ENCODE measurements around the gene DENND1B.

The DENND1B gene

GRCh38 chr1:197618061-197618460 lies 157.2 kb downstream of the DENND1B start:
- Histone ChIP-seq H3K27ac (ENCODE audit: low read depth, low read length) (no peak overlapping the region), H3K4me3 (ENCODE audit: low read depth in 1 of 2, low read length in 2 of 2) (no peak overlapping the region), H3K4me1 (ENCODE audit: insufficient read depth, low read length) (no peaks in the 10 kb centered on the region), H3K36me3 (ENCODE audit: insufficient read depth, low read length) (peaks cover 4% of the 10 kb centered on the region), H3K9me3 (ENCODE audit: low read length) (no peaks in the 10 kb centered on the region), H3K9ac (ENCODE audit: low read length) (no peak overlapping the region), H3K27me3 (ENCODE audit: control insufficient read depth in 1 of 2, insufficient read depth in 2 of 2, low read length in 2 of 2) (no peaks in the 10 kb centered on the region)

GRCh38 chr1:197615693-197616011 lies 159.6 kb downstream of the DENND1B start:
- no peak overlapping the region for H3K4me3 ChIP-seq (ENCODE audit: low read depth in 1 of 2, low read length in 2 of 2)
- H3K9me3 ChIP-seq (ENCODE audit: low read length), result no peaks in the 10 kb centered on the region
- no peak overlapping the region for H3K27ac ChIP-seq (ENCODE audit: low read depth, low read length)
- no peak overlapping the region for H3K9ac ChIP-seq (ENCODE audit: low read length)
- peaks cover 4% of the 10 kb centered on the region for H3K36me3 ChIP-seq (ENCODE audit: insufficient read depth, low read length)
- no peaks in the 10 kb centered on the region for H3K4me1 ChIP-seq (ENCODE audit: insufficient read depth, low read length)
- no peaks in the 10 kb centered on the region for H3K27me3 ChIP-seq (ENCODE audit: control insufficient read depth in 1 of 2, insufficient read depth in 2 of 2, low read length in 2 of 2)

- Histone ChIP-seq H3K9me3 (ENCODE audit: low read length) (no peaks in the 10 kb centered on the region), H3K4me1 (ENCODE audit: insufficient read depth, low read length) (no peaks in the 10 kb centered on the region), H3K4me3 (ENCODE audit: low read depth in 1 of 2, low read length in 2 of 2) (no peak overlapping the region), H3K36me3 (ENCODE audit: insufficient read depth, low read length) (peaks cover 4% of the 10 kb centered on the region), H3K27me3 (ENCODE audit: control insufficient read depth in 1 of 2, insufficient read depth in 2 of 2, low read length in 2 of 2) (no peaks in the 10 kb centered on the region), H3K27ac (ENCODE audit: low read depth, low read length) (no peak overlapping the region), H3K9ac (ENCODE audit: low read length) (no peak overlapping the region)
Observed at GRCh38 chr1:197614916-197615692, 160.2 kb downstream of the DENND1B start.

GRCh38 chr1:197606168-197606845 lies 169.0 kb downstream of the DENND1B start:
- Histone ChIP-seq H3K27ac (ENCODE audit: low read depth, low read length) (no peak overlapping the region), H3K36me3 (ENCODE audit: insufficient read depth, low read length) (no peaks in the 10 kb centered on the region), H3K4me3 (ENCODE audit: low read depth in 1 of 2, low read length in 2 of 2) (no peak overlapping the region), H3K9ac (ENCODE audit: low read length) (no peak overlapping the region), H3K27me3 (ENCODE audit: control insufficient read depth in 1 of 2, insufficient read depth in 2 of 2, low read length in 2 of 2) (no peaks in the 10 kb centered on the region), H3K4me1 (ENCODE audit: insufficient read depth, low read length) (no peaks in the 10 kb centered on the region), H3K9me3 (ENCODE audit: low read length) (no peaks in the 10 kb centered on the region)

- no peaks in the 10 kb centered on the region for H3K27me3 ChIP-seq (ENCODE audit: control insufficient read depth in 1 of 2, insufficient read depth in 2 of 2, low read length in 2 of 2)
- H3K9me3 ChIP-seq (ENCODE audit: low read length), result no peaks in the 10 kb centered on the region
- no peak overlapping the region for H3K9ac ChIP-seq (ENCODE audit: low read length)
- no peaks in the 10 kb centered on the region for H3K36me3 ChIP-seq (ENCODE audit: insufficient read depth, low read length)
- no peak overlapping the region for H3K4me3 ChIP-seq (ENCODE audit: low read depth in 1 of 2, low read length in 2 of 2)
- no peak overlapping the region for H3K27ac ChIP-seq (ENCODE audit: low read depth, low read length)
- H3K4me1 ChIP-seq (ENCODE audit: insufficient read depth, low read length), result no peaks in the 10 kb centered on the region
Observed at GRCh38 chr1:197604302-197604701, 171.0 kb downstream of the DENND1B start.

GRCh38 chr1:197600751-197601150 lies 174.5 kb downstream of the DENND1B start:
- Histone ChIP-seq H3K27me3 (ENCODE audit: control insufficient read depth in 1 of 2, insufficient read depth in 2 of 2, low read length in 2 of 2) (no peaks in the 10 kb centered on the region), H3K4me1 (ENCODE audit: insufficient read depth, low read length) (no peaks in the 10 kb centered on the region), H3K4me3 (ENCODE audit: low read depth in 1 of 2, low read length in 2 of 2) (no peak overlapping the region), H3K9ac (ENCODE audit: low read length) (no peak overlapping the region), H3K36me3 (ENCODE audit: insufficient read depth, low read length) (no peaks in the 10 kb centered on the region), H3K9me3 (ENCODE audit: low read length) (no peaks in the 10 kb centered on the region), H3K27ac (ENCODE audit: low read depth, low read length) (no peak overlapping the region)

- Histone ChIP-seq H3K4me3 (ENCODE audit: low read depth in 1 of 2, low read length in 2 of 2) (no peak overlapping the region), H3K4me1 (ENCODE audit: insufficient read depth, low read length) (no peaks in the 10 kb centered on the region), H3K36me3 (ENCODE audit: insufficient read depth, low read length) (no peaks in the 10 kb centered on the region), H3K27me3 (ENCODE audit: control insufficient read depth in 1 of 2, insufficient read depth in 2 of 2, low read length in 2 of 2) (no peaks in the 10 kb centered on the region), H3K9me3 (ENCODE audit: low read length) (no peaks in the 10 kb centered on the region), H3K27ac (ENCODE audit: low read depth, low read length) (no peak overlapping the region), H3K9ac (ENCODE audit: low read length) (no peak overlapping the region)
Observed at GRCh38 chr1:197599789-197600188, 175.5 kb downstream of the DENND1B start.

GRCh38 chr1:197598935-197599334 lies 176.3 kb downstream of the DENND1B start:
- no peaks in the 10 kb centered on the region for H3K27me3 ChIP-seq (ENCODE audit: control insufficient read depth in 1 of 2, insufficient read depth in 2 of 2, low read length in 2 of 2)
- no peak overlapping the region for H3K27ac ChIP-seq (ENCODE audit: low read depth, low read length)
- H3K9me3 ChIP-seq (ENCODE audit: low read length), result no peaks in the 10 kb centered on the region
- no peak overlapping the region for H3K9ac ChIP-seq (ENCODE audit: low read length)
- no peaks in the 10 kb centered on the region for H3K36me3 ChIP-seq (ENCODE audit: insufficient read depth, low read length)
- H3K4me1 ChIP-seq (ENCODE audit: insufficient read depth, low read length), result no peaks in the 10 kb centered on the region
- no peak overlapping the region for H3K4me3 ChIP-seq (ENCODE audit: low read depth in 1 of 2, low read length in 2 of 2)

GRCh38 chr1:197595304-197595904 lies 179.9 kb downstream of the DENND1B start:
- no peak overlapping the region for H3K4me3 ChIP-seq (ENCODE audit: low read depth in 1 of 2, low read length in 2 of 2)
- H3K4me1 ChIP-seq (ENCODE audit: insufficient read depth, low read length), result no peaks in the 10 kb centered on the region
- H3K27ac ChIP-seq (ENCODE audit: low read depth, low read length), result no peak overlapping the region
- no peaks in the 10 kb centered on the region for H3K36me3 ChIP-seq (ENCODE audit: insufficient read depth, low read length)
- H3K9me3 ChIP-seq (ENCODE audit: low read length), result no peaks in the 10 kb centered on the region
- no peak overlapping the region for H3K9ac ChIP-seq (ENCODE audit: low read length)
- H3K27me3 ChIP-seq (ENCODE audit: control insufficient read depth in 1 of 2, insufficient read depth in 2 of 2, low read length in 2 of 2), result no peaks in the 10 kb centered on the region

GRCh38 chr1:197590687-197591086 lies 184.6 kb downstream of the DENND1B start:
- Histone ChIP-seq H3K27me3 (ENCODE audit: control insufficient read depth in 1 of 2, insufficient read depth in 2 of 2, low read length in 2 of 2) (no peaks in the 10 kb centered on the region), H3K9ac (ENCODE audit: low read length) (no peak overlapping the region), H3K27ac (ENCODE audit: low read depth, low read length) (no peak overlapping the region), H3K36me3 (ENCODE audit: insufficient read depth, low read length) (no peaks in the 10 kb centered on the region), H3K4me1 (ENCODE audit: insufficient read depth, low read length) (no peaks in the 10 kb centered on the region), H3K9me3 (ENCODE audit: low read length) (no peaks in the 10 kb centered on the region), H3K4me3 (ENCODE audit: low read depth in 1 of 2, low read length in 2 of 2) (no peak overlapping the region)

GRCh38 chr1:197585809-197586208 lies 189.5 kb downstream of the DENND1B start:
- no peaks in the 10 kb centered on the region for H3K4me1 ChIP-seq (ENCODE audit: insufficient read depth, low read length)
- H3K27me3 ChIP-seq (ENCODE audit: control insufficient read depth in 1 of 2, insufficient read depth in 2 of 2, low read length in 2 of 2), result no peaks in the 10 kb centered on the region
- no peaks in the 10 kb centered on the region for H3K9me3 ChIP-seq (ENCODE audit: low read length)
- no peak overlapping the region for H3K4me3 ChIP-seq (ENCODE audit: low read depth in 1 of 2, low read length in 2 of 2)
- H3K27ac ChIP-seq (ENCODE audit: low read depth, low read length), result no peak overlapping the region
- H3K36me3 ChIP-seq (ENCODE audit: insufficient read depth, low read length), result no peaks in the 10 kb centered on the region
- H3K9ac ChIP-seq (ENCODE audit: low read length), result no peak overlapping the region
